Lower leg skin (tissue), 4 donors: ENCODE measurements around the gene PRDX3. TPM values are rescaled to one million over a fixed set of nuclear protein-coding genes. Genes with fewer than 3 reads are reported as not detected.
A peak's percentile ranks its signal among the peaks of the same experiment; 100 is the strongest.
"Not testable (repeated sequence)": the region's sequence is repeated elsewhere in the genome, so short reads cannot be mapped to it uniquely, and the experiment has no call there.

ENCODE experiments used
- DNase-seq, 2 donors: peaks; one replicate each; pipeline ENCODE4 v3.0.0-alpha.2; 2019; ENCODE audit warnings: low spot score in 2 of 2
- H3K4me3 ChIP-seq: fragments of 200-600 bp; sonication (generic); 2 replicates; pipeline ENCODE4 v1.5.1; 2017; ENCODE audit warnings: mild to moderate bottlenecking, low read depth; ENCODE audit not compliant: poor library complexity, severe bottlenecking
- CTCF ChIP-seq, 3 donors: fragments of 450-650 bp; IDR thresholded peaks; one replicate each; pipeline ENCODE4 v1.5.1; 2016; ENCODE audit warnings: antibody characterized with exemption in 3 of 3, mild to moderate bottlenecking in 3 of 3, moderate library complexity in 2 of 3
- POLR2A ChIP-seq, 2 donors: fragments of 450-650 bp; IDR thresholded peaks; one replicate each; pipeline ENCODE4 v1.6.1; 2016 to 2017; ENCODE audit warnings: antibody characterized with exemption in 2 of 2, mild to moderate bottlenecking in 1 of 2, moderate library complexity in 1 of 2
- WGBS, 2 donors: methylation state at CpG; one replicate each; pipeline ENCODE4 v1.1.5; 2018; 5-methylcytosine and 5-hydroxymethylcytosine counted together
- intact Hi-C: fragments of 100-400 bp; cut with DNase I; formaldehyde crosslinking; loops from one replicate; pipeline ENCODE4 v1.15.0; 2023; ENCODE audit warnings: low total_unique reads
- total RNA-seq, 4 donors: library from RNA; depleted of rRNA; stranded (reverse); fragments of >200 nt; gene quantifications; one replicate each; pipeline ENCODE4 v1.1.0, GENCODE V29; 2016

PRDX3 gene
- total RNA-seq, 4 donors from 2014 or later = 35.7 to 70.7 (median 57.3) TPM

GRCh38 chr10:119183664-119184412, 5.2 kb upstream of the PRDX3 start:
- WGBS, 2 donors = 82 to 83% methylated on average over 9 of the region's 9 CpGs
- no peak for TF ChIP-seq CTCF (IDR thresholded peaks at IDR 0.05)
- TF ChIP-seq POLR2A (IDR thresholded peaks at IDR 0.05) = no peak
- no peak for DNase-seq
- intact Hi-C loops = no loop called here
- H3K4me3 ChIP-seq = no peak overlapping the region

- H3K4me3 ChIP-seq, intact Hi-C loops, DNase-seq: not testable (repeated sequence)
- 96 to 98% methylated on average over 7 of the region's 7 CpGs for WGBS, 2 donors
Measured at GRCh38 chr10:119180850-119181400, 2.3 kb upstream of the PRDX3 start.

GRCh38 chr10:119177708-119178371, 772 bp downstream of the PRDX3 start:
- WGBS, 2 donors = 26 to 28% methylated on average over 21 of the region's 21 CpGs
- peak overlapping the region; percentile 40 for H3K4me3 ChIP-seq
- intact Hi-C loops = no loop called here
- no peak for TF ChIP-seq POLR2A (IDR thresholded peaks at IDR 0.05)
- no peak for TF ChIP-seq CTCF (IDR thresholded peaks at IDR 0.05)
- DNase-seq = no peak

GRCh38 chr10:119176166-119176565, 2.4 kb downstream of the PRDX3 start:
- DNase-seq = no peak
- TF ChIP-seq CTCF (IDR thresholded peaks at IDR 0.05) = no peak
- TF ChIP-seq POLR2A (IDR thresholded peaks at IDR 0.05) = no peak
- intact Hi-C loops = no loop called here
- 88 to 90% methylated on average over 6 of the region's 6 CpGs for WGBS, 2 donors
- H3K4me3 ChIP-seq = no peak overlapping the region

GRCh38 chr10:119174109-119174508, 4.5 kb downstream of the PRDX3 start:
- TF ChIP-seq CTCF (IDR thresholded peaks at IDR 0.05) = no peak
- no peak for TF ChIP-seq POLR2A (IDR thresholded peaks at IDR 0.05)
- DNase-seq = no peak
- no peak overlapping the region for H3K4me3 ChIP-seq
- intact Hi-C loops = no loop called here
- WGBS, 2 donors = 67 to 85% methylated on average over 2 of the region's 2 CpGs

GRCh38 chr10:119167041-119167440, 11.6 kb downstream of the PRDX3 start:
- H3K4me3 ChIP-seq = no peak overlapping the region
- intact Hi-C loops = no loop called here
- DNase-seq = no peak
- WGBS, 2 donors = 84 to 85% methylated on average over 8 of the region's 8 CpGs
- TF ChIP-seq CTCF (IDR thresholded peaks at IDR 0.05) (no peak), POLR2A (IDR thresholded peaks at IDR 0.05) (no peak)
